Effector CD4-positive, alpha-beta T cell (primary cell): ENCODE measurements around the gene ZDHHC11B.
"Not testable (repeated sequence)": the region's sequence is repeated elsewhere in the genome, so short reads cannot be mapped to it uniquely, and the experiment has no call there.

ENCODE experiments used
- DNase-seq: peaks from one replicate; pipeline ENCODE4 v3.0.0-alpha.2; 2020

The ZDHHC11B gene

GRCh38 chr5:783881-784427 is 575 bp downstream of the ZDHHC11B start:
- DNase-seq = not testable (repeated sequence)

GRCh38 chr5:783049-783802 is 1.3 kb downstream of the ZDHHC11B start:
- not testable (repeated sequence) for DNase-seq

GRCh38 chr5:782356-782755 is 2.2 kb downstream of the ZDHHC11B start:
- DNase-seq = not testable (repeated sequence)

GRCh38 chr5:780571-780970 is 4.0 kb downstream of the ZDHHC11B start:
- DNase-seq = not testable (repeated sequence)

GRCh38 chr5:778967-779366 is 5.6 kb downstream of the ZDHHC11B start:
- not testable (repeated sequence) for DNase-seq

GRCh38 chr5:778421-778820 is 6.1 kb downstream of the ZDHHC11B start:
- DNase-seq = not testable (repeated sequence)

GRCh38 chr5:777756-778161 is 6.8 kb downstream of the ZDHHC11B start:
- DNase-seq = no peak

- no peak for DNase-seq
Measured at GRCh38 chr5:776862-777711, 7.4 kb downstream of the ZDHHC11B start.

GRCh38 chr5:775961-776861 is 8.3 kb downstream of the ZDHHC11B start:
- no peak for DNase-seq

- not testable (repeated sequence) for DNase-seq
Measured at GRCh38 chr5:775595-775960, 9.0 kb downstream of the ZDHHC11B start.

GRCh38 chr5:774854-775505 is 9.5 kb downstream of the ZDHHC11B start:
- DNase-seq = not testable (repeated sequence)

GRCh38 chr5:774304-774703 is 10.2 kb downstream of the ZDHHC11B start:
- DNase-seq = not testable (repeated sequence)

GRCh38 chr5:773517-774264 is 10.8 kb downstream of the ZDHHC11B start:
- DNase-seq = no peak

- DNase-seq = not testable (repeated sequence)
Measured at GRCh38 chr5:772931-773330, 11.6 kb downstream of the ZDHHC11B start.

- not testable (repeated sequence) for DNase-seq
Measured at GRCh38 chr5:772547-772890, 12.0 kb downstream of the ZDHHC11B start.

- not testable (repeated sequence) for DNase-seq
Measured at GRCh38 chr5:771841-772546, 12.5 kb downstream of the ZDHHC11B start.

- not testable (repeated sequence) for DNase-seq
Measured at GRCh38 chr5:771087-771781, 13.3 kb downstream of the ZDHHC11B start.

- not testable (repeated sequence) for DNase-seq
Measured at GRCh38 chr5:770585-770984, 13.9 kb downstream of the ZDHHC11B start.

GRCh38 chr5:769485-770145 is 14.9 kb downstream of the ZDHHC11B start:
- not testable (repeated sequence) for DNase-seq
